GM23338 (cell line): ENCODE measurements around the gene NRP1. TPM values are rescaled to one million over a fixed set of nuclear protein-coding genes. Genes with fewer than 3 reads are reported as not detected.

Source experiments
- ATAC-seq: fragments of 200-7000 bp; cut with Tn5 transposase; 3 replicates; pipeline ENCODE4 v1.9.1; 2020
- DNase-seq: peaks from one replicate; pipeline ENCODE4 v3.0.0-alpha.2; 2015; ENCODE audit warnings: low spot score
- H2AFZ ChIP-seq: fragments of 200-600 bp; sonication (generic); 2 replicates; pipeline ENCODE4 v1.8.0; 2016; ENCODE audit warnings: antibody characterized with exemption, mild to moderate bottlenecking, moderate library complexity
- H3F3A ChIP-seq: fragments of 200-600 bp; sonication (generic); replicated peaks from 2 replicates; pipeline ENCODE4 v1.8.0; 2017; ENCODE audit warnings: antibody characterized with exemption, mixed run types, low read depth
- H3K27ac ChIP-seq: fragments of 200-600 bp; sonication (generic); 2 replicates; pipeline ENCODE4 v1.6.1; 2016; ENCODE audit warnings: low read depth
- H3K27me3 ChIP-seq: fragments of 200-600 bp; sonication (generic); 2 replicates; pipeline ENCODE4 v1.8.0; 2016; ENCODE audit warnings: mild to moderate bottlenecking, mixed run types, moderate library complexity; ENCODE audit not compliant: insufficient read depth
- H3K36me3 ChIP-seq: fragments of 200-600 bp; sonication (generic); 2 replicates; pipeline ENCODE4 v1.8.0; 2016; ENCODE audit warnings: mild to moderate bottlenecking; ENCODE audit not compliant: insufficient read depth
- H3K4me1 ChIP-seq: fragments of 200-600 bp; sonication (generic); 2 replicates; pipeline ENCODE4 v1.8.0; 2016; ENCODE audit warnings: mild to moderate bottlenecking, moderate library complexity; ENCODE audit not compliant: insufficient read depth
- H3K4me2 ChIP-seq: fragments of 200-600 bp; sonication (generic); 2 replicates; pipeline ENCODE4 v1.7.1; 2017; ENCODE audit warnings: mixed run types
- H3K4me3 ChIP-seq: fragments of 200-600 bp; sonication (generic); 2 replicates; pipeline ENCODE4 v1.6.1; 2016; ENCODE audit warnings: mixed run types
- H3K79me2 ChIP-seq: fragments of 200-600 bp; sonication (generic); replicated peaks from 2 replicates; pipeline ENCODE4 v1.8.0; 2017; ENCODE audit warnings: mild to moderate bottlenecking; ENCODE audit not compliant: insufficient read depth
- H3K9me2 ChIP-seq: fragments of 200-600 bp; sonication (generic); 2 replicates; pipeline ENCODE4 v1.8.0; 2017; ENCODE audit not compliant: insufficient read depth
- H4K20me1 ChIP-seq: fragments of 200-600 bp; sonication (generic); replicated peaks from 2 replicates; pipeline ENCODE4 v1.8.0; 2017; ENCODE audit warnings: mild to moderate bottlenecking; ENCODE audit not compliant: insufficient read depth
- H3K27ac Mint-ChIP-seq: 2 replicates; pipeline ENCODE4 v1.8.0; 2020; ENCODE audit warnings: inconsistent platforms, mild to moderate bottlenecking, moderate library complexity, mixed read lengths
- H3K27me3 Mint-ChIP-seq: 3 replicates; pipeline ENCODE4 v1.8.0; 2022; ENCODE audit warnings: low read depth, mild to moderate bottlenecking, moderate library complexity, mixed read lengths, inconsistent platforms; ENCODE audit not compliant: insufficient read depth, poor library complexity
- H3K36me3 Mint-ChIP-seq: 3 replicates; pipeline ENCODE4 v1.8.0; 2021; ENCODE audit warnings: low read depth, mild to moderate bottlenecking, inconsistent platforms, moderate library complexity, mixed read lengths
- H3K4me1 Mint-ChIP-seq: 3 replicates; pipeline ENCODE4 v1.8.0; 2020; ENCODE audit warnings: mild to moderate bottlenecking, inconsistent platforms, mixed read lengths
- H3K4me3 Mint-ChIP-seq: 3 replicates; pipeline ENCODE4 v1.8.0; 2021; ENCODE audit warnings: moderate library complexity, mild to moderate bottlenecking, inconsistent platforms, mixed read lengths
- H3K9me3 Mint-ChIP-seq: 3 replicates; pipeline ENCODE4 v1.8.0; 2020; ENCODE audit warnings: moderate library complexity, mild to moderate bottlenecking, inconsistent platforms, mixed read lengths
- EZH2 ChIP-seq: fragments of 200-600 bp; sonication (generic); IDR thresholded peaks from one replicate; pipeline ENCODE4 v1.8.0; 2017; ENCODE audit warnings: antibody characterized with exemption, mild to moderate bottlenecking, low read depth; ENCODE audit not compliant: unreplicated experiment
- NANOG ChIP-seq: IDR thresholded peaks from 2 replicates; pipeline ENCODE4 v1.6.1; 2016; ENCODE audit warnings: antibody characterized with exemption, borderline replicate concordance
- POLR2AphosphoS5 ChIP-seq: IDR thresholded peaks from 2 replicates; pipeline ENCODE4 v1.6.1; 2016; ENCODE audit warnings: antibody characterized with exemption, low read depth
- ZNF114 ChIP-seq: fragments of 250-450 bp; sonication (Bioruptor Pico); IDR thresholded peaks from 2 replicates; pipeline ENCODE4 v1.5.0; 2020; ENCODE audit warnings: mild to moderate bottlenecking, moderate library complexity
- ZNF331 ChIP-seq: fragments of 250-450 bp; sonication (Bioruptor Pico); IDR thresholded peaks from 2 replicates; pipeline ENCODE4 v1.5.0; 2020; ENCODE audit warnings: low read depth, mild to moderate bottlenecking, moderate library complexity
- polyA plus RNA-seq: library from polyadenylated mRNA; unstranded; fragments of >200 nt; fragmentation: Nextera tagmentation; extraction: Ambion mirVana; gene quantifications from 2 replicates; pipeline ENCODE4 v1.2.1, GENCODE V29; 2016
- total RNA-seq: library from RNA; depleted of rRNA; stranded (reverse); fragments of >200 nt; shearing (Covaris generic); gene quantifications from 2 replicates; pipeline ENCODE4 v1.2.3, GENCODE V29; 2014
- TF ChIP-seq, protein P1 (sequence below): fragments of 250-450 bp; sonication (Bioruptor Pico); IDR thresholded peaks from 2 replicates; pipeline ENCODE4 v1.5.0; 2020; ENCODE audit warnings: mild to moderate bottlenecking, moderate library complexity
- TF ChIP-seq, protein P2 (sequence below), 2 experiments: fragments of 200-600 bp in 1 of 2; sonication (generic) in 1 of 2; conservative IDR thresholded peaks; 2 replicates each; pipeline versions ENCODE4 v1.5.1 to v1.6.1; 2016 to 2017; ENCODE audit warnings: antibody characterized with exemption in 2 of 2, low read depth in 2 of 2, mild to moderate bottlenecking in 2 of 2, moderate library complexity in 1 of 2

NRP1 gene
- total and polyA plus RNA-seq, 2 experiments from 2014 or later = 2.9 to 3.5 TPM

DNA sequence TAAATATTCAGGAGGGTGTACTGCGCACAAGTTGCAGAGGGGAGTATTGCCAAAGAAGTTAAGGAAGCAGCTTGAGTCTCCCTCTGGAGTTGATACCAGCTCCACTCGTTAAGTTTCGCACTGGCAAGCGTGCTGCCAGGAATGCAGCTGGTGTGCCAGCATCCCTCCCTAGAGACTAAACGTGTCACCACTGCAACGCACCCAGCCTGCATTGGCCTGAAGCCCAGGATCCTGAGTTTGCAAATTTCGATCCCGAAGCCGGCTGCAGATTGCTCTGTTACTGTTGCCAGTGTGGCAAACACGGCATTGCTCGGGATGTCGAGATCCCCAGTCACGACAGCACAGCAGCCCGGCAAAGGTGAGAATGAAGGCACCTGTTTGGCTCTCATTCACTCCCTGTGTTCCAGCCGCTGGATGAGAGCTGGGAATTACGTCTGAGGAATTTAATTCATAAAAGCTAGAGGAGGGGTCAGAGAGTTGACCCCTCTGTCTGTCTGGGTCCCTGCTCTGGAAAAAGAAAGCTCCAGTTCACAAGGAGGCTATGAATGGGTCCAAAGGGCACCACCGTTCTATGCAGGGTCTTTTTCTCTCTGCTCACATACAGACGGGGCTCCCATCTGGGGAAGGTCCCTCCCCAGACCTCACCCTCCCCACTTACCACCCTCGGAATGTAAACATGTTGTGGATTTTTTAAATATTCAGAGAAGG is 61.0 kb downstream of the NRP1 start (continued):
- TF ChIP-seq, protein P1, sequence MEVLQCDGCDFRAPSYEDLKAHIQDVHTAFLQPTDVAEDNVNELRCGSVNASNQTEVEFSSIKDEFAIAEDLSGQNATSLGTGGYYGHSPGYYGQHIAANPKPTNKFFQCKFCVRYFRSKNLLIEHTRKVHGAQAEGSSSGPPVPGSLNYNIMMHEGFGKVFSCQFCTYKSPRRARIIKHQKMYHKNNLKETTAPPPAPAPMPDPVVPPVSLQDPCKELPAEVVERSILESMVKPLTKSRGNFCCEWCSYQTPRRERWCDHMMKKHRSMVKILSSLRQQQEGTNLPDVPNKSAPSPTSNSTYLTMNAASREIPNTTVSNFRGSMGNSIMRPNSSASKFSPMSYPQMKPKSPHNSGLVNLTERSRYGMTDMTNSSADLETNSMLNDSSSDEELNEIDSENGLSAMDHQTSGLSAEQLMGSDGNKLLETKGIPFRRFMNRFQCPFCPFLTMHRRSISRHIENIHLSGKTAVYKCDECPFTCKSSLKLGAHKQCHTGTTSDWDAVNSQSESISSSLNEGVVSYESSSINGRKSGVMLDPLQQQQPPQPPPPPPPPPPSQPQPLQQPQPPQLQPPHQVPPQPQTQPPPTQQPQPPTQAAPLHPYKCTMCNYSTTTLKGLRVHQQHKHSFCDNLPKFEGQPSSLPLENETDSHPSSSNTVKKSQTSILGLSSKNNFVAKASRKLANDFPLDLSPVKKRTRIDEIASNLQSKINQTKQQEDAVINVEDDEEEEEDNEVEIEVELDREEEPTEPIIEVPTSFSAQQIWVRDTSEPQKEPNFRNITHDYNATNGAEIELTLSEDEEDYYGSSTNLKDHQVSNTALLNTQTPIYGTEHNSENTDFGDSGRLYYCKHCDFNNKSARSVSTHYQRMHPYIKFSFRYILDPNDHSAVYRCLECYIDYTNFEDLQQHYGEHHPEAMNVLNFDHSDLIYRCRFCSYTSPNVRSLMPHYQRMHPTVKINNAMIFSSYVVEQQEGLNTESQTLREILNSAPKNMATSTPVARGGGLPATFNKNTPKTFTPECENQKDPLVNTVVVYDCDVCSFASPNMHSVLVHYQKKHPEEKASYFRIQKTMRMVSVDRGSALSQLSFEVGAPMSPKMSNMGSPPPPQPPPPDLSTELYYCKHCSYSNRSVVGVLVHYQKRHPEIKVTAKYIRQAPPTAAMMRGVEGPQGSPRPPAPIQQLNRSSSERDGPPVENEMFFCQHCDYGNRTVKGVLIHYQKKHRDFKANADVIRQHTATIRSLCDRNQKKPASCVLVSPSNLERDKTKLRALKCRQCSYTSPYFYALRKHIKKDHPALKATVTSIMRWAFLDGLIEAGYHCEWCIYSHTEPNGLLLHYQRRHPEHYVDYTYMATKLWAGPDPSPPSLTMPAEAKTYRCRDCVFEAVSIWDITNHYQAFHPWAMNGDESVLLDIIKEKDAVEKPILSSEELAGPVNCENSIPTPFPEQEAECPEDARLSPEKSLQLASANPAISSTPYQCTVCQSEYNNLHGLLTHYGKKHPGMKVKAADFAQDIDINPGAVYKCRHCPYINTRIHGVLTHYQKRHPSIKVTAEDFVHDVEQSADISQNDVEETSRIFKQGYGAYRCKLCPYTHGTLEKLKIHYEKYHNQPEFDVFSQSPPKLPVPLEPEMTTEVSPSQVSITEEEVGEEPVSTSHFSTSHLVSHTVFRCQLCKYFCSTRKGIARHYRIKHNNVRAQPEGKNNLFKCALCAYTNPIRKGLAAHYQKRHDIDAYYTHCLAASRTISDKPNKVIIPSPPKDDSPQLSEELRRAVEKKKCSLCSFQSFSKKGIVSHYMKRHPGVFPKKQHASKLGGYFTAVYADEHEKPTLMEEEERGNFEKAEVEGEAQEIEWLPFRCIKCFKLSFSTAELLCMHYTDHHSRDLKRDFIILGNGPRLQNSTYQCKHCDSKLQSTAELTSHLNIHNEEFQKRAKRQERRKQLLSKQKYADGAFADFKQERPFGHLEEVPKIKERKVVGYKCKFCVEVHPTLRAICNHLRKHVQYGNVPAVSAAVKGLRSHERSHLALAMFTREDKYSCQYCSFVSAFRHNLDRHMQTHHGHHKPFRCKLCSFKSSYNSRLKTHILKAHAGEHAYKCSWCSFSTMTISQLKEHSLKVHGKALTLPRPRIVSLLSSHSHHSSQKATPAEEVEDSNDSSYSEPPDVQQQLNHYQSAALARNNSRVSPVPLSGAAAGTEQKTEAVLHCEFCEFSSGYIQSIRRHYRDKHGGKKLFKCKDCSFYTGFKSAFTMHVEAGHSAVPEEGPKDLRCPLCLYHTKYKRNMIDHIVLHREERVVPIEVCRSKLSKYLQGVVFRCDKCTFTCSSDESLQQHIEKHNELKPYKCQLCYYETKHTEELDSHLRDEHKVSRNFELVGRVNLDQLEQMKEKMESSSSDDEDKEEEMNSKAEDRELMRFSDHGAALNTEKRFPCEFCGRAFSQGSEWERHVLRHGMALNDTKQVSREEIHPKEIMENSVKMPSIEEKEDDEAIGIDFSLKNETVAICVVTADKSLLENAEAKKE (CRISPR knock-in tag) = no peak
- TF ChIP-seq, protein P2, sequence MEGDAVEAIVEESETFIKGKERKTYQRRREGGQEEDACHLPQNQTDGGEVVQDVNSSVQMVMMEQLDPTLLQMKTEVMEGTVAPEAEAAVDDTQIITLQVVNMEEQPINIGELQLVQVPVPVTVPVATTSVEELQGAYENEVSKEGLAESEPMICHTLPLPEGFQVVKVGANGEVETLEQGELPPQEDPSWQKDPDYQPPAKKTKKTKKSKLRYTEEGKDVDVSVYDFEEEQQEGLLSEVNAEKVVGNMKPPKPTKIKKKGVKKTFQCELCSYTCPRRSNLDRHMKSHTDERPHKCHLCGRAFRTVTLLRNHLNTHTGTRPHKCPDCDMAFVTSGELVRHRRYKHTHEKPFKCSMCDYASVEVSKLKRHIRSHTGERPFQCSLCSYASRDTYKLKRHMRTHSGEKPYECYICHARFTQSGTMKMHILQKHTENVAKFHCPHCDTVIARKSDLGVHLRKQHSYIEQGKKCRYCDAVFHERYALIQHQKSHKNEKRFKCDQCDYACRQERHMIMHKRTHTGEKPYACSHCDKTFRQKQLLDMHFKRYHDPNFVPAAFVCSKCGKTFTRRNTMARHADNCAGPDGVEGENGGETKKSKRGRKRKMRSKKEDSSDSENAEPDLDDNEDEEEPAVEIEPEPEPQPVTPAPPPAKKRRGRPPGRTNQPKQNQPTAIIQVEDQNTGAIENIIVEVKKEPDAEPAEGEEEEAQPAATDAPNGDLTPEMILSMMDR (conservative IDR thresholded peaks at IDR 0.05; ENCODE audit: low read depth in 2 of 2) = no peak

DNA sequence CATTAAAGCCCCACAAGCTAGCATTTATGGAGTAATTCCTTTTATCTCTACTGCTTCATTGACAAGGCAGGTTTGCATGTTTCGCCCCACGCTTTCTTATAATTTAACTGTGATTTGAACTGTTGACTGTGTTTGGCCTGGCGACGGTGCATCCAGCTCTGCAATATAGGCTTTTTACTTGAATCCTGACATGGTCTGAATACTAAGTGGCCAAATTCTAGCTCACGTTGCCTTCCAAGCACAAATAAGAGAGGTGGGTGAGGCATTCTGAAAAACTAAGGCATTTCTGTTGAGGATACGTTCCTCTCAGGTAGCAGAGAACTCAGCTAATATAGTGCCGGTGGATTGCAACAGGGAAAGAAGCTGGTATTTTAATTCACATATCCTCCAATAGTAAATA is 61.8 kb downstream of the NRP1 start:
- H3K27me3 ChIP-seq = no peaks in the 10 kb centered on the region
- H3K36me3 ChIP-seq = no peaks in the 10 kb centered on the region
- no peak for TF ChIP-seq NANOG
- no peak for TF ChIP-seq EZH2
- no peak for TF ChIP-seq ZNF114 (CRISPR knock-in tag)
- no peak for TF ChIP-seq ZNF331 (CRISPR knock-in tag)
- TF ChIP-seq POLR2AphosphoS5 = no peak
- H3K4me1 ChIP-seq = peaks cover 23% of the 10 kb centered on the region
- no peak overlapping the region for H3K4me3 Mint-ChIP-seq
- H3K36me3 Mint-ChIP-seq = no peaks in the 10 kb centered on the region
- no peaks in the 10 kb centered on the region for H3K9me2 ChIP-seq
- H4K20me1 ChIP-seq = no peaks in the 10 kb centered on the region
- H3K27me3 Mint-ChIP-seq = peaks cover 3% of the 10 kb centered on the region
- ATAC-seq = no peak; the same call in 2 of the 3 replicates
- peak overlapping the region; percentile 61 for H3K27ac ChIP-seq
- H3K27ac Mint-ChIP-seq = no peak overlapping the region
- no peak overlapping the region for H2AFZ ChIP-seq
- H3K4me2 ChIP-seq = peak overlapping the region; percentile 55; the same call in 1 of the 2 replicates
- H3F3A ChIP-seq = no peaks in the 10 kb centered on the region; the same call in 1 of the 2 replicates
- H3K9me3 Mint-ChIP-seq = no peaks in the 10 kb centered on the region
- peaks cover 22% of the 10 kb centered on the region for H3K4me1 Mint-ChIP-seq
- no peak for DNase-seq
- no peak overlapping the region for H3K4me3 ChIP-seq
- no peaks in the 10 kb centered on the region for H3K79me2 ChIP-seq
